Breast epithelium (tissue), 3 donors: ENCODE results near the gene A1BG.
A peak's percentile ranks its signal among the peaks of the same experiment; 100 is the strongest.

ENCODE experiments used
- POLR2A ChIP-seq: fragments of 450-650 bp; IDR thresholded peaks from one replicate; pipeline ENCODE4 v1.6.1; 2016; ENCODE audit warnings: antibody characterized with exemption, mild to moderate bottlenecking, moderate library complexity
- POLR2AphosphoS5 ChIP-seq, 3 donors: sonication (generic); formaldehyde crosslinking; IDR thresholded peaks; one replicate each; pipeline ENCODE4 v1.6.1; 2017; ENCODE audit warnings: antibody characterized with exemption in 3 of 3
- TF ChIP-seq, protein P1 (sequence below), 3 donors: fragments of 450-650 bp; IDR thresholded peaks; one replicate each; pipeline ENCODE4 v1.5.1; 2016 to 2017; ENCODE audit warnings: antibody characterized with exemption in 3 of 3, mild to moderate bottlenecking in 3 of 3, moderate library complexity in 3 of 3

DNA sequence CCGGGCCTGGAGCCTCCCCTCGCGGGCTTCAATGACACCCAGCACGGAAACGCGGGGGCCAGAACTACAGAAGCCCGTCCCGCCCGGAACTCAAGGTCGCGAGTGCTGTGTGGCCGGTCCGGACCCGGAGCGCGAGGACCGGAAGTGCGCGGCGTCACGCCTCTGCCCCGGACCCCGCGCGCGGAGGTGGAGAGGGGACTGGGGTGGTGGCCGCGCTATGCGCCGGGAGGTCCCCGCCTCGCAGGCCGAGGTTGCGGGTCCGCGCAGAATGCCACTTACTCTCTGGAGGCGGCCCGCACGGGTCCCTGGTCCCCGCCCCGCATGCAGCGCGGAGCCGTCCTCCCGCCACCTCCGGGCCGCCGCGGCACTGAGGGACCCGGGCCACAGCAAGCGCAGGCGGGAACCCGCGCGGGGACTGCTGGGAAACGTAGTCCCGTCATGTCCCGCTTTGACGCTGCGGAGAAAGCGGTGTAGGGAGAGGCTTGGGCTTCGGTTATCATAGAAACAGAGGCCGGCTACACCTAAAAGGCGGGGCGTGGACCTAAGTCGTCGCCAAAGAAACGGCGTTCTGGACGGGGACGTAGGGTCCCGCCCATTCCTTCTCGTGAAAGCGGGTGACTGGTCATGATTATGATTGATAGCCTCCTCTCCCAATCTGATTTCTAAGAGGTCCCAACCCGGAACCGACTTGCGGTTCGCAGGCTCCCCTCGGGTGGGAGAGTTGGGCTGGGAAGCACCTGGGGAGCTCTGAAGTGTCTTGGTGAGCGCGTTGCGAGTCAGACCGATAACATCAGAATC lies 27.6 kb upstream of the A1BG start, which contains the start of gene ZNF837:
- TF ChIP-seq, protein P1, sequence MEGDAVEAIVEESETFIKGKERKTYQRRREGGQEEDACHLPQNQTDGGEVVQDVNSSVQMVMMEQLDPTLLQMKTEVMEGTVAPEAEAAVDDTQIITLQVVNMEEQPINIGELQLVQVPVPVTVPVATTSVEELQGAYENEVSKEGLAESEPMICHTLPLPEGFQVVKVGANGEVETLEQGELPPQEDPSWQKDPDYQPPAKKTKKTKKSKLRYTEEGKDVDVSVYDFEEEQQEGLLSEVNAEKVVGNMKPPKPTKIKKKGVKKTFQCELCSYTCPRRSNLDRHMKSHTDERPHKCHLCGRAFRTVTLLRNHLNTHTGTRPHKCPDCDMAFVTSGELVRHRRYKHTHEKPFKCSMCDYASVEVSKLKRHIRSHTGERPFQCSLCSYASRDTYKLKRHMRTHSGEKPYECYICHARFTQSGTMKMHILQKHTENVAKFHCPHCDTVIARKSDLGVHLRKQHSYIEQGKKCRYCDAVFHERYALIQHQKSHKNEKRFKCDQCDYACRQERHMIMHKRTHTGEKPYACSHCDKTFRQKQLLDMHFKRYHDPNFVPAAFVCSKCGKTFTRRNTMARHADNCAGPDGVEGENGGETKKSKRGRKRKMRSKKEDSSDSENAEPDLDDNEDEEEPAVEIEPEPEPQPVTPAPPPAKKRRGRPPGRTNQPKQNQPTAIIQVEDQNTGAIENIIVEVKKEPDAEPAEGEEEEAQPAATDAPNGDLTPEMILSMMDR (IDR thresholded peaks at IDR 0.05), result peak in 1 of 3 donors; percentile 31
- TF ChIP-seq POLR2AphosphoS5 (IDR thresholded peaks at IDR 0.05) (peak; percentile 86 to 94 (median 90)), POLR2A (peak; percentile 69)
